GM21367 (cell line): ENCODE measurements around the gene RAB35.

ENCODE experiments used
- ATAC-seq: cut with Tn5 transposase; IDR thresholded peaks from one replicate; pipeline ENCODE4 v1.9.1; 2021; ENCODE audit not compliant: unreplicated experiment

The RAB35 gene

DNA sequence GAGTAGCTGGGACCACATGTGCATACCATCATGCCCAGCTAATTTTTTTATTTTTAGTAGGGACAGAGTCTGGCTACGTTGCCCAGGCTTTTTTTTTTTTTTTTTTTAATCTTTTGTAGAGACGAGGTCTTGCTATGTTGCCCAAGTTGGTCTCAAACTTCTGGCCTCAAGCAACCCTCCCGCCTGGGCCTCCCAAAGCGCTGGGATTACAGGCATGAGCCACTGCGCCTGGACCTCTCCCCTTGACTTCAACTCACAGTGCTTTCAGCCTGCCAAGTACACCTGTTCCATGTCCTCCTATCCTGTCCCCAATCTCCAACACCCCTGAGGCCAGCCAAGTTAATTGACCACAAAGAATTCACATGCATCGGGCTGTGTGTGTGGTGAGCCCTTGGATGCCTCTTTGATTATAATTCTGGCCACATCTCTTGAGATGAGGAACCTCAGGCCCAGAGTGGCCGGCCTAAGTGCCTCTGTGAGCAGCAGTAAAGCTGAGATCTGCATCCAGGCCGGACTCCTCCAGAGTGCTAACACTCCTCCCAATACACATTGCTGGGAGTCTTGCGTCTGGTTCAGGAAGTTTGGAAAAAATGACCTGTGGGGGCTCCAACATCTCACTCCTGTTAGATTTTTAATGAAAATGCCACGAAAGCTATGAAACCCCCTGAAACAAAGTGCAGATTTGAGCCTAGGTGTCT, 6.8 kb downstream of the RAB35 start:
- ATAC-seq: no peak

DNA sequence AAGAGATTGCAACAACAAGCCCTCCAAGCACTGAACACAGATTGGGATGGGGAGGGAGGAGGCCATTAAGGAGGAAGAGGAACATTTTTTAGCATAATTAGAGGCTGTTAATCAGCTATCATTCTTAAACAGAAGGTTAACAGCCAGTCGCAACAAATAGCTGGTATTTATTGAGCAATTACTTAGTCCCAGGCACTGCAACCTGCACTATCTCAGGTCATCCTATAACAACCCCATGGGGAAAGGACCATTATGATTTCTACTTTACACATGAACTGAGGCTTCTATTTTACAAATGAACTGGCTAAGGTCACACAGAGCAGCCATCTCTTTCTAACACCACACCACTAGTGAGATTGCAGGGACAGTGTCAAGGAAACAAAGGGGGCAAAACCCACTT, 10.4 kb downstream of the RAB35 start:
- no peak for ATAC-seq

DNA sequence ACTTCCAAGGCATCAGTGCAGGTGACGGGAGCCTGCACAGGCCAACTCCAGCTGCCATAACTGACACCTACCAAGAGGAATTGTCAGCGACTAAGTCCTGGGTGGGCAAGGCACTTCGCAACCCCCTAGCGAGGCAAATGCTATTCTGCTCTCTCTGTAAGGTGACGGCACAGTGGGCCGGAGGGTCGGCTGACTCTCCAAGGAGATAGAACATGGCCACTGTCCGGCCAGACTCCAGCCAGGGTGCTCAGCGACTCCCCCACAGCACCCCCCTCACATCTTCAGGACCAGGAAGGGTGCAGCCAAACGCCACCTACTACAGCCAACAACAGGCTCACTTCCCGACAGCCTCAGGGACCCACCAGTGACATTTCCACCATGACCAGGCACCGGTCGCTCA, 13.2 kb downstream of the RAB35 start:
- ATAC-seq: no peak

DNA sequence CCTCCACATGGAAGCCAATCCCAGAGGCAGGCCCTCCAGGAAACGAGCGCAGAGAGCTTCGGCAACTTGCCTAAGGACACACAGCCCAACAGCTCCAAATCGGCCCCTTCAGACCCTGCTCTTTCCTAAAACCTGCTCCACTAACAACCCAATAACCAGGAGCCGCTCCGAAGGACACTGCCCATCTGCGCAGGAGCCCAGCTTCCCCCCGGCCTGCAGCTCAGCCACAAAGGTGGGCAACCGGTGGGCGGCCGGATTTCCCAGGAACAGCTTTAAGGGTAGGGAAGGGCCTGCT, 13.6 kb downstream of the RAB35 start:
- ATAC-seq: no peak

DNA sequence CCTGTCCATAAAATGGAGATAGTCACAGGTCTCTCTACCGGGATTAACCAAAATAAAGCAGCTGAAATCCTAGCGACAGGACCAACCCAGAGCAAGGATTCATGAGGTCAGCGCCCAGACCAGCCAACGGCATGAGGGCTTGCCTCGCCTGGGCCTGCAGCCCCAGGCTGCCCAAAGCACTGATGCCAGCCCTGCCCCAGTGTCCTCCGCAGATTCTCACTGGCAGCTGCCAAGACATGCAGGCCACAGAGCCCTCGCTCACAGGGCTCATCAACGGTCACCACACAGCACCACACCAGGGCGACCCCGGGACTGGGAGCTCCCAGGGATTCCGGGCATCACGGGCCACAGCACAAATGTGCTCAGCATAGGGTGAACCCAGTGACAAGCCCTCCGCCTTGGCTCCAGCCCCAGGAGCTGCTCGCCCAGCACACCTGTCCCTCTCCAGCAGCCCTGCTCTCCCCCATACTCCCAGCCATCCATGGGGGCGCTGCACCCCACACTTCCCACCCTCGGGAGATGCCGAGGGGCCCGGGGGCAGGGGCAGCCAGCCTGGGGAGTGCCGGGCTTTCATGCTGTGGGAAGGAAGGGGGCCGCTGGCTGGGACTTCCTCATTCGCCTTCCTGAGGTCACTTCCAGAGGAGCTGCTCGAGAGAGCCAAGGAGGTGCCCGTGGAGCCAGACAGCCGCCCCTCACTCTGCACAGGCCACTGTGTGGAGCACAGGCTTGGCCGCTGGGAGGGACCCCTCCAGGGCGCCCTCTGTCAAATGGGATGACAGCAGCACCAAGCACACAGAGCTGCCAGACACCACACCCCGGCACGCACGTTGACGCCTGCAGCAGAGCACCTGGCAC, 14.1 kb downstream of the RAB35 start:
- ATAC-seq: no peak

DNA sequence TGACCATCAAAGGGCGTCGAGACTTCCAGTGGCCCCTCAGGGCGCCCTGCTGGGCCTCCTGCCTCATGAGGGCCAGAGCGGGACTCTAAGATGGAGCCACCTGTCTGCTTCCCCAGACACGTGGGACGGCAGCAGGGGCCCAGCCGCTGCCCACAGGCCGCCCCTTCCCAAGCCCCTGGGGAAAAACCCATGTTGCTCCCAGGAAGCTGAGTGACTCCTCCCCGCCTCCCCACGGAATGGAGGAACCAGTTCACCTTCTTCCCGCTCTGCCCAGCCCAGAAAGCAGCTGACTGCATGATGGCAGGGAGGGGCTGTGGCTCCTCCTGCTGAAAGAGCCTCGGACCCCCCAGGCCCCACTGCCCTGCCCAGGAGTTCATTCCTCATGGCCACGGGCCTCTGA, 14.9 kb downstream of the RAB35 start:
- ATAC-seq: no peak

DNA sequence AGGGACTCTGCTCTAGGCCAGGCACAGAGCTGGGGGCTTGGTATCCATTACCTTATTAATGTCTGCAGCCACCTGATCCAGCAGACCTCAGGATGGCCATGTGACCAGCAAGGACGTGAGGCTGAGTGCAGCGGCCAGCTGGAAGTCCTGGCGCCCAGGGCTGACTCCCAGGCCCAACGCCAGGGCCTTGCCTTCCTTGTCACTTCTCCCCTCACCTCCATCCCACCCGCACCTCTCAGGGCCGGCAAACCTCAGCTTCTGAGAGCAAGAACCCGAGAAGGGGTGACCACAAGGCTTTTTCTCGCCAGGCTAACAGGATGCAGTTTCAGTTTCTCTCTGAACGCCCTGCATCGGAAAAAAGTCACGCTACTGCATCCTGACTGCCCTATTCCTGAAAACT, 15.4 kb downstream of the RAB35 start:
- ATAC-seq: peak; percentile 52

DNA sequence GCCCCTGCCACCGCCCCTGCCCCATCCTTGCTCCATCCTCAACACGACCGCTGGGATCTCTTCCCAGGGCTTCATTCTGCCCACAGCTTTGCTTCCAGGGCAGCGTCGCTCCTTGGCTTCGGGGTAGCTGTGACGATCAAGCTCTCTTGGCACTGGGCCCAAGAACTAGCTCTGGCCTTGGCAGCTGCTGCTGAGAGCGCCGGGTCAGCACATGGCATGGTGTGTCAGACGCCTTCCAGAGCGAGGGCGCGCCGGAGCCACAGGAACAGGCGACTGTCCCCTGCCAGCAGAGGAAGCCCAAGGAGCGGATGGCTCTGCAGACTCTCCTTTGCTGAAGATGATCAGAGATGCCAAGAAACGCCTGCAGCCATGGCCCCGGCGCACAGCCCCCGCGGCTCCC, 15.9 kb downstream of the RAB35 start:
- ATAC-seq: no peak

DNA sequence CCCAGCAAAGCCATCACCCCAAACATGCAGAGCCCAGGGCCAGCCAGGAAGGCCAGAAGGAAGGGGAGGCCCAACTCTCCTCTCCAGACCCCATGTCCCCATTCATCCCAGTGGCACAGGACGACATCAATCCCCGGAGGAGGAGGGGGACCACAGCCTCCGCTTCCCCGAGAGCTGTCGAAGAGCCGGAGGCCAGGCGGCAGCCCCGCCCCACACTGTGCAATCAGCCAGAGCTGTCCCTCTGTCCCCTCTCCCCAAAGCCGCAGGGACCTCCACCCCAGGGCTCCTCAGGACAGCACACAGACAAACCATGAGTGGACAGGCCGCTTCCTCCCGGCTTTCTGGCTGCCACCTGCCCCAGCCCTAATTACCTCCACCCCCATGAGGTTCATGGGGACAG, 16.8 kb downstream of the RAB35 start:
- no peak for ATAC-seq

DNA sequence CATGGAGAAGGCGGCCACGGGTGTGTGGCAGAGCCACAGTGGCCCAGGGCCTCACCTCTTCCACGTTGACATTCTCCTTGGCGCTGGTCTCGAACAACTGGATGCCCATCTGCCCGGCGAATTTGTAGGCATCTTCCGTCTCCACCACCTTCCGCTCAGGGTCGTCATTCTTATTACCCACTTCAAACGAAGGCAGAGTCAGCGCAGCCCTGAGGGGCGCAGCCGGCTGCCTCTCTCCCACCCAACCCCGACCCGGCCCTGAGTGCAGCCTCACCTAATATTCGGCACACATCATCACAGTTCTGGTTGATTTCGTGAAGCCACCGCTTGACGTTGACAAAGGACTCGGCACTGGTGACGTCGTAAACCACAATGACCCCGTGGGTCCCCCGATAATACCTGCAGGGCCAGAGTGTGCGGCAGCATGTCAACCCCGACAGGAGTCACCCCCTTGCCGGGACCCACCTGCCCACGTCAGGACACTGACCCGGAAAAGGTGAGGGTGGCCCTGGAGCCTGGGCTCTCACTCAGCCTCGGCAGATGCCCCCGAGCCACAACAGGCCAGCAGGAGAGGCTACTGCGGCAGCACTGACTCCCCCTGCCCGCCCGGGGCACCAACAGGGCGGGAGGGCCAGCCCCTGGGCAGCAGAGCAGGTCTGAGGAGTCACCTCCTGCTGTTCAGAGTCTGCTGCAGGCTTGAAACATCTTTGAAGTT, 17.6 kb downstream of the RAB35 start:
- ATAC-seq: no peak

DNA sequence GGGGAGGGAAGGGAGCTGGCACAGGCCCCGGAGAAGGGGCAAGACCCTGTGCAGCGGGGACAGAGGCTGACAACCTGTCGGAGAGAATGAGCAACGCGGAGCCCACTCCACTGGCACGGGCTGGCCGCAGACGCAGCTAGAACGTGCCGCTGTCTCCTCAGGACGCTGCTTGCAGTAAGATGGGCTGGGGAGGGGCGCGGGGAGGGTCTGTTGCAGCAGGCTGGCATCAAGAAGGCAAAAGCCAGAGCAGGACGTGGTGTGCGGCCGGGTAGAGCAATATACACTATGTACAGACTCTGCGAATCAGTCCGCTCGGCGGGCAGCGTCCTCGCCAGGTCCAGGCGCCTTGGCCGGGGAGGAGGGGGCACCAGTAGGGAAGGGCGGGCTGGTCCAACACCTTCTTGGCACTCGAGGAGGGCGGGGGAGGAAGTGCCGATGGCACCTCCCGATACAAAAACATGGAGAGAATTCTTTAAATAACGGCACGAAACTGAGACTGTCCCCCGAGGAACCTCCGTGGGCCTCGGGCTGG, 19.8 kb downstream of the RAB35 start:
- no peak for ATAC-seq

DNA sequence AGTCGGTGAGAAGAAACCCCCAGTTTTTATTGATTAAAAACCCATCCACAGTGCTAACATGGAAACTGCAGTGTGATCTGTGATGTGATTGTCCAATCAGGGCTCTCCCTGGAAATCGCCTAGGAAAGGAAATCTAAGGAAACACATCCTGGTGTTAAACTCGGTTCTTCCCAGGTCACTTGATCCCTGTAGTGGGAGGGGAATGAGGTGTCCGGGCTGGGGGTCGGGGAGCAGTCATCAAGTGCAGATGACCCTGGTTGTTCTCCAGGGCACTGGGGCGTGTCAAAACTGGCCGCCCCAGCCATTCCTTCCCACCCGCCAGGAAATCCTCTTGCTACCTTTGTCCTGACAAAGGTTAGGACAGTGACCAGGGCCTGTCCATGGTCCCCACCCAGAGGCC, 20.8 kb downstream of the RAB35 start:
- ATAC-seq: no peak

DNA sequence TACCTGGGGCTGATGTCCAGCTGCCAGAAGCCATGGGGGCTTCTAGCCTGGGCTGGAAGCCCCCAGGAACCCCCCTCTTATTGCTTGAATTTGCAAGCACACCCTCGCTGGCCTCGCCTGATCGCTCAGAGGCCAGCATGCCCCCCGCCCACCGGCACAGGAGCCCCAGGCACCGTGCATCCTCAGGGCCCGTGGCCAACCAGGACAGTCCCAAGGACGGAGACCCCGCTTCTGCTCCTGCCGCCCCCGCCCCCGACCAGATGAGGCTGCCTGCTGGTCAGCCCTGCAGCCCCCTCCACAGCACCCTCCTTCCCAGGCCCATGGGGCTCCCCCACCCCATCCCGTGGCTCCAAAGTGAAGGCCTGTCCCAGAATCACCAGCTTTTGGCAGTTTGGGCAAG, 21.2 kb downstream of the RAB35 start:
- no peak for ATAC-seq

DNA sequence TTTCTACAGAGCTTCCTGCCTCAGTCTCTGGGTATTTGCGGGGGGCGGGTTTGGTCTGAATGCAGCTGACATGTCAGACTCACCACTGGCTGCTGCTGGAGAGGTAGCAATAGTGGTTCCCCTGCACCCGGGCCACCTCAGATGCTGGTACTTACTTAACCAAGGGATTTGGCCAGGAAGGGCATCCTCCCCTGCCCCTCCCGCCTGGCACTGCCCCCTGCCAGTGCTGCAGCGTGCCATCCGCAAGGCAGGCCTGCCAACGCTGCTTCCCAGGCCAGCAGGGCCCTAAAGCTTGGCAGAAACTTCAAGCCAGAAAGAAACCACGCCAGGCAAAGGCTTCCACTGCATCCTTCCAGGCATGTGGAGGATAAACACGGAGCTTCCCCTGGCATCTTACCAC, 22.1 kb downstream of the RAB35 start:
- no peak for ATAC-seq

DNA sequence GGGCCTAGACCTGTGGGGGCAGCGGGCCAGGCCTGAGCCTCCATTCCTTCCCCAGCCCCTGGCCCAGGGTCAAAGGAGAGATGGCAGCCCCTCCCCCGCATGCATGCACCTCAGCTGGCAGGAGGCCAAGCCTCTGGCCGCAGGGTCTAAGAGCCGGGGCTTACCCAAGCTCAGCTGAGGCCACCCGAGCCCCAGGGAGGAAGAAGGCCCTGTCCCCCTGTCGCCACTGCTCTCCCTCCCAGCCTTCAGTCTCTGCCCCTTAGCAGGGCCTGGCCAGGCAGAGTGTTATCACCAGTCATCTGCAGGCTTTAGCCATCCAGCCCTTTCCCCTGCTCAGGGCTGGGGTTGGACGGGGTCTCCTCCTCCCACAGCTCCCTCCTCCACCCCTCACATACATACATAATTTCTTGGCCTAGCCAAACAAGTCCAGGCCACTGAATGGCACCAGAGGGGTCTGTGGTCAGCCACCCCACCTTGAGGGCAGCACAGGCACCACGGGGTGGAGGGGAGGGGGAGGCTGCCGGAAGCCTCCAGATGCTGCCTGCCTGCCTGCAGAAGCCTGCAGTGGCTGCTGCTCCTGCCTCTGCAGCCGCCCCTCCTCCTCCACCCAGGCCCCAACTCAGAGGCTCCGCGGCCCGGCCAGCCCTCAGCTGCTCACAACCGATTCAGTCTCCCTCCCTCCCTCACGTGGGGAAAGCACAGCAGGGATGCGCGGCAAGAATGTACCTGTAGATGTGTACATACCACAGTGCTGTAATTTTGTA, 22.8 kb downstream of the RAB35 start:
- no peak for ATAC-seq

DNA sequence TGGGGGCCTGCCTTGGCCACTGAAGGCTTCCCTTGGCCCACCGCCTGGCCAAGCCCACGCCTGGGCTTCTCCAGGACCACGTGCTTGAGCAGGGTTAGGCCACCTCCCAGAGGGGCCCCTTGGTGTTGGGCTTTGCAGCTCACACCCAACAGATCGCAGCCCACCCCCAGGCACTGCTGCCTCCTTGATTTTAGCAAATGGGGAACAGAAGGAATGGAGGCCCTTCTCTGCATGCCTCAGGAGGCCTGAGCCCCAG, 23.3 kb downstream of the RAB35 start:
- no peak for ATAC-seq

DNA sequence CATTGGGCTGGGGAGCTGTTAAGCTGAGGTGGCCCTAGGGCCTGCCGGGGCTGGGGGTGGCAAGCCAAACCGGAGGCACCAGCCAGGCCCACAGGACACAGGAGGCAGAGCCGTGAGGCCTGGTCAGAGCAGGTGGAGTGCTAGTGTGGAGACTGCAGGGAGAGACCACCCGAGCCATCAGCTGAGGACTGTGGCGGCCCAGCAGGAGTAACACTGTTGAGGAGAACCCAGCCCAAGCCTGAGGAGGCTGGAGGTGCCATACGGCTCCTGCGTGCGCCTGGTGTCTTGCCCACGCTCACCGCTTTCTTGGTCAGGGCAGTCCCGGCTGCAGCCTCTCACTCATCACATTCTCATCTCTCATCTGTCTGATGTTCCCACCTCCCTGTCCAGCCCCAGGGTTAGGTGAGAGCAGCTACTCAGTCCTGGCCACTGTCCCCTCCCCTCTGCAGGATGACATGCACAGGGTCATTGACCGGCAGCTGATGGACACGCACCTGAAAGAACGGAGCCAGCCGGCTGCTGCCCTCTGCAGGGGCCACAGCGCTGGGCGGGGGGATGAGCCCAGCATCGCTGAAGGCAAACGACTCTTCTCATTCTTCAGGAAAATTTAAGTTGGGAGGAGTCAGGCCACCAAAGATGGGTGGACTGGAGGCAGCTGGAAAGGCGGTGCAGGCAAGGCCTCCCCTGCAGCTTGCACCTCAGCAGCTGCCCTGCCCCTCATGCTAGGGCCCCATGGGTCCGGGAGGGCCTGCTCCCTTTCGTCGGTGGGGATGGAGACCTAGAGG, 23.8 kb downstream of the RAB35 start:
- ATAC-seq: no peak

DNA sequence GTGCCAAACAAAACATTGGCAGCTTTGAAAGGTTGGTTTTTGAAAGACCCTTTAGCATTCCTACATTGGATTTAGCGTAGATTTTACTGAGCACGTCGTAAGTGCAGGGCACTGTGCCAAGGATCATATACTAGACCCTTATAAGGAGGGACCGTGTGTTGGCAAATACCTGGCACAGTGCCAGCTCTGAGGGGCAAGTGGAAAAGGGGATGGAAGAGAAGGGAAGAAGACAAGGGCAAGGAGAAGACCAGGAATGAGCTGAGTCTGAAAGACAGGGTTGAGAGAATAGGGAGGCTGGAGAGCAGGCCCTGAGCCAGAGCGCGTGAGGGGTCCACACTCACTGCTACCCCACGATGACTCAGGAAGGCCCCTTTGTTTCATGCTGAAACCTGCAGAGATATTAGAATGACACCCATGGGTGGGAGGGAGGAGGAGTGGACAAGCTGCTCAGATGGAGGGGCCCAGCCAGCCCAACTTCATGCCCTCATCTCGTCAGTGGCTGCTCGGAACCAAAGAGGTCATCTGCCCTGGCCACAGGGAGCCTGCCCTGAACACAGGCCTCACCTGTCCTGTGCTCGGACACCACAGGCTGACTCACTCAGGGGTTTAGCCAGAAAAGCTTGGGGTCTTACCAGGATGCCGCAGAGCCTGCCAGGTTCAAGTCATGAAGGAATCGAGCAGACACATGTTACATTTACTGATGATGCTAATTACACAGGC, 25.0 kb downstream of the RAB35 start:
- ATAC-seq: no peak

DNA sequence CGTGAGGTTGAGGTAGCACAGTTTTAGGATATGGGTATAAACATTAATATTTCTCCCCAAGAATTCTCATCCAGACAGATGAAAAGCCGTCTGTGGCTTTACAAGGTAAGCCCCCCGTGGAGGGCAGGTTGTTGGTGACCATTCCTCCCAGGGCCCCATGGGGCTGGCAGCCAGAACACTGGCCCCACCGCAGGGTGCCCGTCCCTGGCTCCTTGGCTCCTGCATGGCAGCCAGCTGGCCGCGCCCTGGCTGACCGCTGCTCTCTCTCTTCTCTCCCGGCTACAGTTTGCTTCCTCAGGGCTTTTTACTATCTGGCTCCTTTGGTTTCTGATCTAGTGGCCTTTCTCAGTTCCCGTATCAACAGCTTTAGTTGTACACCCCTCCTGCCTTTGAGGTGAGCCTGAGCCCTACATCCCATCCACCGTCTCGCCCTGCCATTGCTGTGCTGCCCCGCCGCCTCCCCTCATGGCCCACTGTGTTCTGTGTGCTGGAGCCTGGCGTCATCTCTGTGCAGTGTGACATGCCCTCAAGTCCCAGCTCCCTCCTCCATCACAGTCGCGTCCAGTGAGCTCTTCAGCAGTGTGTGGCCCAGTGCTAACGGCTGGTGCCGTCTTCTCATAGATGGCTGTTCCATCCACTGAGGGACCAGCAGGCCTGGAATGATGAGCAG, 25.8 kb downstream of the RAB35 start:
- no peak for ATAC-seq

DNA sequence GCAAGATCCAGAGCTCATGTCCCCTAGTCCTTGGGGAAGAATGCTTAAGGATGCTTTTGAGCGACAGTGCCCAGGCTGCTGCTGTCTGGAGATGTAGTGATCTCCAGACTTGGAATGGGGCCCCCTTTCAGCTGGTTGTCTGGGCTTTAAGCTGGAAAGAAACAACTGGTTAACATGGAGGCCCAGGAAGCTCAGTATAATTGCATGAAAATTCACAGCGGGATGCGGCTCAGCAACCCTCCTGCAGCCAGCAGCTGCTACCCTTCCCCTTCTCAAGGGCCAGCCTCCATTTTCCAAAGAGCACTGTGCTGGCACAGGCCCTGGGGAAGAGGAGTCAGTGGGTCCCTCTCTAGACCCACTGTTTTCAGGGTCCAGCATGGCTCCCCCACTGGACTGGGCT, 26.3 kb downstream of the RAB35 start:
- no peak for ATAC-seq
